ENCODE data around the gene RAD18.

RAD18 gene, protein sequence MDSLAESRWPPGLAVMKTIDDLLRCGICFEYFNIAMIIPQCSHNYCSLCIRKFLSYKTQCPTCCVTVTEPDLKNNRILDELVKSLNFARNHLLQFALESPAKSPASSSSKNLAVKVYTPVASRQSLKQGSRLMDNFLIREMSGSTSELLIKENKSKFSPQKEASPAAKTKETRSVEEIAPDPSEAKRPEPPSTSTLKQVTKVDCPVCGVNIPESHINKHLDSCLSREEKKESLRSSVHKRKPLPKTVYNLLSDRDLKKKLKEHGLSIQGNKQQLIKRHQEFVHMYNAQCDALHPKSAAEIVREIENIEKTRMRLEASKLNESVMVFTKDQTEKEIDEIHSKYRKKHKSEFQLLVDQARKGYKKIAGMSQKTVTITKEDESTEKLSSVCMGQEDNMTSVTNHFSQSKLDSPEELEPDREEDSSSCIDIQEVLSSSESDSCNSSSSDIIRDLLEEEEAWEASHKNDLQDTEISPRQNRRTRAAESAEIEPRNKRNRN

DNA sequence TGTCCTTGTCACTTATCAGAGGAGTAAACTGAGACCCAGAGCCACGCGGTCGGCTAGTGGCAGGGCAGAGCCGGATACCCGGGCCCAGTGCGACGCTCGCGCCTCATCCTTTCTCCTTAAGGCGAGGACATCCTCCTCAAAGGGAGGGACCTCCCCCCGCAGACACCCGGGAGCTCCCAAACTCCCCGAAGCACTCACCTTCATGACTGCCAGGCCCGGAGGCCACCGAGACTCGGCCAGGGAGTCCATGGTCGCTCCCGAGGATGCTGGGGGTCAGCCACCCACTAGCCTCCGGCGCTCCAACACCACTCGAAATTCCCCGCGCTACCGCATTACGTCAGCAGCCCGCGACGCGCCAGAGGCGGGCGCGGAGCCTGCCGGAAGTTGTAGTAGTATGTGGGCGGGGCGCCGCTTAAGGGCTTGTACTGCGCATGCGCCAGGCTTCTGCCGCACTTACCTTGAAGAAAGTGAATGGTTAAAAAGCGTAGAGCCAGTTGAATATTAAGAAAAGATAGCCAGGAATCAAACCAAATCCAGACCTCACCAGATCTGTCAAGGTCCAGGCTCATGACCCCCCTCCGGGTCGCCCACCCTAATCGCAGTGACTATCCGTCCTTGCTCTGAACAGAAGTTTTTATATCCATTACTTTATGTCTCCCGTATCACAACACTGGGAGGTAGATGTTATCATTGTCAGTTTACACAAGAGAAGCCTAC, at the start of gene RAD18:
Gene RAD18, minus strand, starts transcription at position 336 of the 717 bp plus-strand sequence. Its CDS starts 87 bp downstream, at position 249.
- DNase-seq (ENCODE audit: low spot score): peak; percentile 94

DNA sequence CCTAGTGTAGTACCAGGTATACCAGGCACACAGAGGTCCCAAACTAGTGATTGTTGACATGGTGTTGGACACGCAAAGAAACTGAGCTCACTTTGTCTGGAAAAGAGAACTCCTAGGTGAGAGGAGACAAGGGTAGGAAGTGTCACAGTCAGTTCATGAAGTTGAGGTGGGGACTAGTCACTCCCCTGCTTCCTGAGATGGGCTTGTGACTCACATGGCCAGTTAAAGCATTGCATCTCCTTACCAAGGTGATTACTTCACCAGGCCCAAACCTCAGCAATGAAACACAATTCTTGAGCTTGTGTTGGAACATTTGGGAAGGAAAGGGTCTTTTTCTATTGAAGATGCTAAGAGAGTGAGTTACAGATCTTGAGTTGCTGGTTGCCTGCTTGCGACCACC, 49.2 kb upstream of the RAD18 start:
- DNase-seq (ENCODE audit: low spot score): no peak

DNA sequence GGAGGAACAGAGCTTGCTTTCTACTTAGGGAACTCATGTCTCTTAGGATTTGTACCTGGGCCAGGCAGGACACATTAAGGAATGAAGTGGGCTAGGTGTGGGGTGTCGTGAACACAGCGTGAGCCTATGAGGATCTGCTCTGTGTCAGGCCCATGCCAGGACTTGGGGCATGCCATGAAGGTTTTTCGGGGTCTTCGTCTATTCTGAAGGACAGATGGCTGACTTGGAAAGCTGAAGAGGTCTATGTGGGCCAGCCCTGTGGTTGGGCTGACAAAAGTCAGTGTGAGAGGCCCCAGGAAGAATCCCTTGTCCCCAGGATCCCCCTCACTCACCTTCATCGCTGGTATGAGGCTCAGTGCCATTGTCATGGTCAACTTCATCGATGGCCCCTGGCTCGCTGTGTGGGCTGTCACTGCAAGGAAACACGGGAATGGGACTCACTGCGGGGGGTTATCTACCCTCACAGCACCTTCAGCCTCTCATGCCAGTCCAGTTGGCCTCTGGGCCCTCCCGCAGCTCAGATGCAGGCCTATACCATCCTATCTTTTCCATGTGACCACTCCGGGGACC, 46.8 kb upstream of the RAD18 start:
- DNase-seq (ENCODE audit: low spot score): no peak

DNA sequence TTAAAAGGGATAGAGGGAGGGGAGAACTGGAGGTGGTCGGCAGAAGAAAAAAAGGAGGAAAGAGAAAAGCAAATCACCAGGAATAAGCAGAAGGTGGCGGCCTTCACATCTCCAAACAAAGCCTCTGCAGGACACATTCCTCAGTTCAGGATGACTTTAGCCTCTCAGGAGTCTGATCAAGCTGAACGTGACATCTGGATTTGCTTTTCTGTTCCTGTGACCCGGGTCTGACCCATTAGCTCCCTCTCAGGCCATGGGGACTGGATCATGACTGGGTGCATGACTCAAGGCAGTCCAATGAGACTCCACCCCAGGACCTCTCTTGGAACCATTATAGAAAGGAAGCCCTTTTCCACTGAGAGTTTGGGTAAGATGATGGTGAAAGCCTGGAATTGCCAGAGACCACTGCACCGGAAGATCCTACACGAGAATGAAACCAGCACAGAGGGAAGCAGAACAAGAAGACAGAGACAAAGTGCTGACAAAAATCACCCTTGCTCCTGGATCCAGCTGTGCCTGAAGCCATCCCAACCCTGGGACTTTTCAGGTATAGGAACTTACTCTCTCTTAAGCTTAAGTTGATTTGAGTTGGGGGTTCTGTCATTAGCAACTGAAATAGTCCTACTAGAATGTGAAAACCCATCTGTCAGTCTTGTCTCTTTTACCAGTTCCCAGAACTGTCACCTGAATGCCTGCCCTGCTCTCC, 45.4 kb upstream of the RAD18 start:
- DNase-seq (ENCODE audit: low spot score): no peak

DNA sequence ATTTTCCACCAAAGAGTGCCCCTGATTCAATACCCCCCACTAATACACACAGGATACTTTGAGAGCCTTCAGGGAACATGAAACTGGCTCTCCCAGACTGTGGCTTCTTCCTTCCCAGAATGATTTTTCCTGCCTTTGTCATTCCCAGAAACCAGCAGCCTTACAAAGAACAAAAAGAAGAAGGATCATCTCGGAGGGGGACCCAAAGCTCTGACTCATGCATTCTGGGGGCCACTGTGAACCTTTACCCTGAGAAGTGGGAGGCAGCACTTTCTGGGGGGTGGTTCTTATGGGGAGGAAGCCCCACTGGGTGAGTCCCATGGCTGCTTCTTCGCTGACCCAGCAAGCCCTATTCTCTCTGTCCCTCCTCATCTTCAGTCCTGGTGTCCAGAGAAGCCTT, 44.7 kb upstream of the RAD18 start:
- DNase-seq (ENCODE audit: low spot score): no peak

DNA sequence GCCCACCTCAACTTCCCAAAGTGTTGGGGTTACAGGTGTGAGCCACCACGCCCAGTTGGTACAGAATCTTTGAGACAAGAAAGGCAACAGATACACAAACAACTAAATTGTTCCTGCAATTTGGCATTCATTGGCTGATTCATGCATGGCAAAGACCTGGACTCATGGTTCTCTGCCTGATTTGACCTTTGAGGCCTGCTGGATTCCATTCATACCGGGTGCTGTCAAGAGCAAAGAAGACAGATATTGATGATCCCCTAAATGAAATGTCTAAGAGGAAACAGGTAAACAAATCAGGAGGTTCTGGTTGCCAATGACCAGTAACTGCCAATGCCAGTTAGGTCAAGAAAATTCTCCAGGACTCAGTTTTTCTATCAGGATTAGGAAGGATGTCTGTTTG, 43.9 kb upstream of the RAD18 start:
- no peak for DNase-seq (ENCODE audit: low spot score)

DNA sequence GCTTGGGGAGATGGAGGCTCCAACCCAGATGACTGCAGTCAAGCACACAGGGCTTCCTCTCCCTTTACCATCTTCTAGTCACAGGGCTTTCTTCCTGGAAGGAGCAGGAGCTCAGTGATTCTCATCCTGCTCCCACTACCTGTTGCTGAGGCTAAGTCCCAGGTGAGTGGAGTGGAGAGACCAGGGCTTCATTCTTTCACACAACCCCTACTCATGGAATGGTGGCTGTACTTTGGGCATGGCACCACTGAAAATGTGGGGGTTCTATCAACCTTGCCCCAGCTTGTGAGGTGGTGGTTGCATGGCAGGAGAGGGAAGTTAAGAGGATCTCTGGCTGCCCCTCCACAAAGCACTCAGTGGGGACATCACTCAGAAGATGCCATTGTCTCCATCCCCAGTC, 36.8 kb upstream of the RAD18 start:
- no peak for DNase-seq (ENCODE audit: low spot score)

DNA sequence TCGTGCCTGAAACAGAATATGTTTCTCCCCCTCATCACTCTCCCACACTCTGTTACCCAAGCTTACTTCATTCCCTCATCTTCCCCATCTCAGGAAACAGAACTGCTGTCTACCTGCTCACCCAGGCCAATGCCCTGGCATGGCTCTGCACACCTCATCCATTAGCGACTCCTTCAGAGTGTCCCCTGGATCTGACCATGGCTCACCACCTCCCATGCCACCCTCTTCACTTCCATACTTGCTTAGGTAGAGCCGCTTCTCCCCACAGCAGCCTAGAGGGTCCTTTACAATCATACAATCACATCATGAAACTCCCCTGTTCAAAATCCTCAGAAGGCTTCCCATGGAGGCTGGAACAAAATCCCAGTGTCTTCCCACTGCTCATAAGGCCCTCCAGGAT, 33.9 kb upstream of the RAD18 start:
- DNase-seq (ENCODE audit: low spot score): no peak

DNA sequence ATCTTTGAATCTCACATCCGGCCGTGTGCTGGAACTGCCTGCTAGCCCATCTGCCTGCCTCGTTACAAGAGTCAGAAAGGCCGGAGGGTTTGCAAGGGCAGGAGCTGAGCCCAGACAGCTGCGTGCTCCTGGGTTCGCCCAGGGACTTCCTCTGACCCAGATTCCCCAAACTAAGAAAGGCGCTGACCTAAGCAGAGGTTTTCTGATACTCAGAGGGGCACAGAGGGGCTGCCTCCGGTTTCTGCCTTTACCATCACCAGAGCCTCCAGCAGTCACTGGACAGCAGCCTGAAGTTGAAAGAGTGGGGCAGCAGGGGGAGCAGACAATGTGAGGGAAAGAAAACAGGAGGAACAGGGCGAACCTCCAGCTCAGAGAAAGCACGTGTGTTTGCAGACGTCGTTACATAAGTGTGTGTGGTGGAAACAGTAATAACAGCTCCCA, 33.4 kb upstream of the RAD18 start:
- DNase-seq (ENCODE audit: low spot score): no peak

DNA sequence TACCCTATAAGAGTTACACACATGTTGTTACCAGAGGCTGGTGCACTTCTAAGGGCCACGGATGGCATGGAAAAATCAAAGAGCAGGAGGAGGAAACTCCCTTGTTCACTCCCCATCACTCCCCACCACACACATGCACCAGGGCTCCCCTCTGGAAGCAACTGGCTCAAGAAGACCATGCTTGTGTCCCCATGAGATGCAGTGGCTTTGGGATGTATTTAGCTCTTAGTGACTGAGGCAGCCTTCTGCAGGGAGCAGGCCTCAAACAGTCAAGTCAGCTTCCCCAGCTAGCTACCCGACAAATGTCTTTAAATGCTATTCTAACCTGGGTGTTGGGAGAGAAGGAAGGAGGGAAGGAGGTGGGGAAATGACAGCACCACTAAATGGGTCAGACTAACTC, 32.9 kb upstream of the RAD18 start:
- DNase-seq (ENCODE audit: low spot score): no peak

DNA sequence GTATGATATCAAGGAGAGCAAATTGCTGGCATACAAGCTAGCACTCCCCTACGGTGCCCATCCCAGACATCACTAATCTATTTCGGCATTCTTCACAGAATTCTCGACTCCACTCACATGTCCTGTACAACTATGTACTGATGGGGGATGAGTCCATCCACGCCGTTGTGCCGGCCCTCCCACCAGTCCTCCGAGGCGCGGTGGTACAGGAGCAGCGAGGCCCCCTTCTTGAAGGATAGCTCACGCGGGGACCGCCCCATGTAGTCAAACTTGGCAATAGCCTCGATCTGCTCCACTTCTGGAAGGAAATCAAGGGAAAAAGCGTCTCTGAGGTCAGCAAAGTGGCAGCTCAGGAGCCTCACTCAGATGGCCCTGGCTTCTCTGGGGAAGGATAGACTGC, 31.0 kb upstream of the RAD18 start:
- DNase-seq (ENCODE audit: low spot score): no peak

DNA sequence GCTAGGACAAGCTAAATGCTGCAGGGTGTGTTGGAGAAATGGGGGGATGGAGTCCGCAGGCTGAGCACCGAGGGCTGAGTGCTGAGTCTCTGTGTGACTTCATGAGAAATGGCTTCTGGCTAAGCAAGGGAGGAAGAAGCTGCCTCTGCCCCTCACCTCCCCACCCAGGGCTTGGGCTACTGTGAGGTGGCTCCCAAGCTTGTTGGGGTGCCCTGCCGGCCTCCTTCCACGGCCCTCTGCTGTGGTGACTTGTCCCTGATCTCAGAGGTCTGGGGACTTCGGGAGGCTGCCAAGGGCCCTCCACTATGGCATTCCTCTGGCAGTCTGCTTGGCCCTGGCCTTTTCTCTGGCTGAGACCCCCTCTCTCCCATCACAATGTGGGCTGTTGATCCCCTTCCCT, 30.1 kb upstream of the RAD18 start:
- no peak for DNase-seq (ENCODE audit: low spot score)

DNA sequence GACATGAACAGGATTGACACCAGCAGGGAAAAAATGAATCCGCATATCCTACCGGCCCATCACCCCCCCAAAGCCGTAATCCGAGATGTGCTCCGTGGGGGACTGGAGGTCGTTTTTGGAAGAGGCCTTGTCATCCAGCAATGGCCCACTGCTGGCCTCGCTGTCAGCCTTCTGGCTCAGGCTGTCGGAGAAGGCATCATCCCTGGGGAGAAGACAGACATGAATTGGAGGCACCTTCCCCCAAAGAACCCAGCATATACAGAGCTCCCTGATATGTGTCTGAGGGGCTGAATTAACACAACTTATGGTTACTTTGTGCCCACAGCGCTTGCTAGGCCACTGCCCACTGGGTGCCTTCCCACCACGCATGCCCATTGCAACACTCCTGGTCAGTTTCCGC, 29.6 kb upstream of the RAD18 start:
- no peak for DNase-seq (ENCODE audit: low spot score)

DNA sequence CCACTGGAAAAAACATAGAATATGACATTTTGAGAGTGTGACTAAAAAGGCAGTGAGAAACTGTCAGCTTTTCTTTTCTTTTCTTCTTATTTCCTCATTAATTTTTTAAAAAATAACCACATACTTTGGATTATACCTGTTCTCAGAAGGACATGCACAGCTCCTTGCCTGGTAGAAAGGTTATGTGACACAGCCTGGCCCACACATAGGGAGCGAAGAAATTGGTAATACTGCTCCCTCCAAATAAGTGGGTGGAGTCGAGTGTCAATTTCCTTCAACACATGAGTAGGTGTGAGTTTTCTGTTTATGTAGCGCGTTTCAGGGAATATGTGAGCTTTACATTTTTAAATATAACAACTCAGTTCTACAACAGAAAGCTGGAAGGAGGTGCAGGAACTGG, 28.9 kb upstream of the RAD18 start:
- no peak for DNase-seq (ENCODE audit: low spot score)

DNA sequence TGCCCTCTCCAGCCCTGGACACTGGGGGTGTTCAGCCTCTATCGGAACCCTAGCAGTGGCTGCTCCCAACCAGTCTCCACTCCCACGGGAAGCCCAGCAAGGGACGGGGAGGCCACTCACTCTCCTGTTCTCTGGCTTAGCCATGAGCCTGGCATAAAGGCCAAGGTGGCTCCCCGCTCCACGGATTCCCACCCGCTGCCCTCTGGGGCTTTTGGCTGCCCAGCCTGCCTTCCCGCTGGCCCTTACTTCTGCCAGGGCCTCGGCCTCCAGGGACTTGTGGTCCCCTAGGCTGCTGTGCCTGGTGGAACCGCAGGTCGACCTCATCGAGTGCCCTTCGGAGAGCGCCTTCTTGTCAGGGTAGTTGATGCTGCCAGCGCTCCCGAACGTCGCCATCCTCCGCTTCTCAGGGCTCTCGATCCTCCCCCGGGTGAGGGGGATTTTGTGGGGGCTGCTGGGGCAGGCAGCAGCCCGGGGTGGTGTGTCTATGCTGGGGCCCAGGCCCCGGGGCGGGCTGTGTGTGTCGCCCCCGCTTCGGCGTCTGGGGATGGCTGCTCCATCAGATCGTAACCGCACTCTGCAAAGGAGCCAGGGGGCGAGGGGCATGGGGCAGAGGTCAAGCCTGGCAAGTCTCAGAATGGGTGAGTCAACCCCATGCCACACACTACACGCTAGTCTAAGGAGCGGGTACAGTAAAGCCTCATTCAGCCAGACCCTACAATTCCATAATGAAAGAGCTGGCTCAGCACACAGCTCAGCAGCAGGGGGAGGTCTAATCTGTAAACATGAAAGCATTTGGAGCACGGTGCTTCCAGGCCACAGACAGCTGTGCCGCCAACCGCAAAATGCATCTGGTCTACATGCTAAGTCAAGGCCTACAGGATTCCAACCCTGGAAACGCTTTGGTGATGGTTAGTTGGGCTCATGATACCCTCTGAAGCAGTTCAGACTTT, 27.3 kb upstream of the RAD18 start:
- no peak for DNase-seq (ENCODE audit: low spot score)

DNA sequence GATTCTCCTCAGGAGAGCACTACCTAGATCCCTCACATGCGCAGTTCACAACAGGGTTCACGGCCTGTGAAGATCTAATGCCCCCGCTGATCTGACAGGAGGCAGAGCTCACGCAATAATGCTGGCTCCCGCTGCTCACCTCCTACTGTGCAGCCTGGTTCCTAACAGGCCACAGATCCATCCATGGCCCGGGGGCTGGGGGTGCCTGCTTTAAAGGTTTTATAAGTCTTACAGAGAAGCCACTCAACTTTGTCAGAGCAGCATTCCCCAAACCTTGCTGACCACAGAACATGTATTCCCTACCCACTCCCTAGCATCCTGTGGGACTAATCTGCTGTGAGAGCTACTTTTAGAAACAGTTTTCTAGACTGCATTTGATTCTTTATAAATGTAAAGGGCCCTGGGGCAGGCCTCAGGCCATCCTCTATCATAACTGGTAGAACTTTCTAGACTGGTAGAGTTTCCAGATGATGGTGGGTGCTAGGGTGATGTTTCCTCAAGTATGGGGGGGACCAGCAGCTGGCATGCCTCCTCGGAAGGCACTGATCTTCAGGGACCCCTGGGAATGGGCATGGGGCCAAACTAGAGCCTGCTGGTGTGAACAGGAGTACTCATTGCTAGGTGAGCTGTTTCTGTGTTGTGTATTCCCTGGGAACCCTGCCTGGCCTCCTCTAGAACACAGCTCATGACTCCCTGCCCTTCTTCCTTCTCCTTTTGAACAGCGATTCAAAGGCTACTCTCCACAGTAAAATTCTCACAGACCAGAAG, 25.7 kb upstream of the RAD18 start:
- DNase-seq (ENCODE audit: low spot score): no peak

DNA sequence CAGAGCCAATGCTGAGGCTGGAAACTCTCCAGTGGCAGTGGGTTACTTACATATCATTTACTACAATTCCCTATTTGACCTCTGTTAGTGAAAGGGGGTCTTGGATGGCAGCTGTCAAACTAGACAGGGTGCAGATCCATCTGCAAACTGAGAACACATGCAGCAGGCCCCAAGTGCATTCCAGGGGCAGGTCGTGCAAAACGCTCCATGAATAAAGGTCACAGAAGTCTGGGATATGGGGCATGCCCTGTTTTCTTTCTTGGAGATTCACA, 25.0 kb upstream of the RAD18 start:
- no peak for DNase-seq (ENCODE audit: low spot score)

DNA sequence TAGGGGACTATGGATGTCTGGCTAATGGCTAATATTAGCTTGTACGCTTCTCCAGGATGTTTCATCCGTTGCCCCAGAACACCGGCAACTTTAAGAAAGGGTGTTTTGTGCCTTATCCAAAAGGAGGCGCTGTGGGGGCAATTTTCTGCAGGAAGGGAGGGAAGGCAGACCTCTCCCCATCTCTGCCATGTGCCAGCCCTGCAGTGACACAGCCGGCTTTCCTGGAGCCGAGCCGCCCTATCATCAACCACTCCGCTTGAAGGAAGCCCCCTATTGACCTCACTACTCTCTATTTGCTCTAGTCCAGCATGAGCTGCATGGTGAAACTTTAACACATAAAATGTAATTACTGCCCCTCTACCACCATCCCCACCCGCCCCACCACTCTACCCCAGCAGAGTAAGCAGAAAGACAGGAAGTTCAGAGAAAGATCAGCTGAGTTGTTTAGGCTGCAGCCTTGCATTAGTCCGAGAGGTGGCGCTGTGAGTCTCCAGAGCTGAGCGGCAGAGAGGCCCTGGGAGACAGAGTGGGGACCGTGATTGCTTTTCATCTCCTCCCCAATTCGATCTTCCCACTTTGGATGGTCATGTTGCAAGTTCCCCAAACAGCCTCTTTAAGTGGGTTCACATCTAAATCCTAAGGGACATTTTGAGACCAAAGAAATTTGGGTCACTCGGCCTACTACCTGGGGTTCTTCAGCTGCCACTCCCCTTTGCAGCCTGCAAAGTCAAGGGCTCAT, 24.5 kb upstream of the RAD18 start:
- DNase-seq (ENCODE audit: low spot score): no peak

DNA sequence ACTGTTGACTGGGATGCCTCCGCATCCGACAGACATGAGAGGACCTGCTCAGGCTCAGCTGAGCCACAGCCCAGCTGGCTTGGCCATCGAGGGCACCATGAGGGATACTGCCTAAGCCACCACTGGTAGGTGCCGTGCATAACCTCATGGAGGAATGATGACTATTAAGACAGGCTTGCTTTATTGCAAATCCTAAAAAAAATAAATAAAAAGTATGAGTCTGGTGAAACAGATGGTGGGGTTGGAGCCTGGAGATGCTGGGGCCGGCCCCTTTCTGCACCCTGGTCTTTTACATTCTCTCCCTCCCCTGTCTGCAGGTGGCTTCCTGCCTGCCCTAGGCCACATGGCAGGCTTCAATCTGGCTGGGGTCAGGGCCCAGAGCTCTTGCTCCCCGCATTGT, 24.0 kb upstream of the RAD18 start:
- no peak for DNase-seq (ENCODE audit: low spot score)

DNA sequence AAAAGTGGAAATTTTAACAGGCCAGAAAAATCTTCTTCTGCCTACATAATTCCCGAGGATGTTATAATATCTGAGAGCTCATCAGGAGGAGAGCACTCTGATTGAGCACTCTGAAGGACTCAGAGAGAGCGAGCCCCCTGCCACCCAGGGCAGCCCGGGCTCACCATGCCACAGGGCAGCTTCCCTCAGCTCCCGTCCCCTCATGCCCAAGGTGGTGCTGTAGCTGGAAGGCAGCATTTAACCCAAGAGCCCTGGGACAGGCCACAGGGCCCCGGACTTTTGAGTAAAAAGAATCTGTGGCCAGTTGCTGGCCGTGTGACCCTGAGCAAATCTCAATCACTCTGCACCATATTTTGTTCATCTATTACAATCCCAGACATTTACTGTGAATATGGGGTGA, 23.5 kb upstream of the RAD18 start:
- DNase-seq (ENCODE audit: low spot score): no peak

All from hematopoietic multipotent progenitor cell treated with erythropoietin and hydrocortisone succinate and interleukin-3 and kit ligand, for 17 days (in vitro differentiated cells).